GM12875 (cell line): ENCODE results near the gene UBE2V1.

Source experiments
- H3K4me3 ChIP-seq: one replicate; pipeline ENCODE4 v1.5.1; 2011; ENCODE audit warnings: low read depth, low read length, control low read depth
- CTCF ChIP-seq: IDR thresholded peaks from 2 replicates; pipeline ENCODE4 v1.5.1; 2011; ENCODE audit warnings: low read depth, mild to moderate bottlenecking, control low read depth, inconsistent platforms, low read length, moderate library complexity, borderline replicate concordance; ENCODE audit not compliant: insufficient read depth

The UBE2V1 gene

GRCh38 chr20:50113420-50114224 is 672 bp upstream of the UBE2V1 start:
- H3K4me3 ChIP-seq, result peak overlapping the region; percentile 68
- TF ChIP-seq CTCF, result no peak

- peak overlapping the region; percentile 68 for H3K4me3 ChIP-seq
- no peak for TF ChIP-seq CTCF
Observed at GRCh38 chr20:50111829-50112495, 988 bp downstream of the UBE2V1 start.

GRCh38 chr20:50111120-50111828 is 1.7 kb downstream of the UBE2V1 start:
- H3K4me3 ChIP-seq, result peak overlapping the region; percentile 68
- TF ChIP-seq CTCF, result no peak

GRCh38 chr20:50110141-50111047 is 2.6 kb downstream of the UBE2V1 start:
- peak overlapping the region; percentile 0 for H3K4me3 ChIP-seq
- TF ChIP-seq CTCF, result no peak

GRCh38 chr20:50108556-50109235 is 4.3 kb downstream of the UBE2V1 start:
- TF ChIP-seq CTCF, result no peak
- no peak overlapping the region for H3K4me3 ChIP-seq

GRCh38 chr20:50107796-50108331 is 5.1 kb downstream of the UBE2V1 start:
- no peak overlapping the region for H3K4me3 ChIP-seq
- TF ChIP-seq CTCF, result no peak
